ENCODE data around the gene NBAS. TPM values are rescaled to one million over a fixed set of nuclear protein-coding genes. Genes with fewer than 3 reads are reported as not detected.

The NBAS gene
- total RNA-seq, 1 donor from 2014 or later = 29.7 TPM

- Histone ChIP-seq H3K4me3 (no peak overlapping the region), H3K36me3 (no peaks in the 10 kb centered on the region), H3K27ac (no peak overlapping the region), H3K27me3 (no peaks in the 10 kb centered on the region), H3K4me1 (no peaks in the 10 kb centered on the region), H3K9me3 (no peaks in the 10 kb centered on the region)
- no peak for DNase-seq (ENCODE audit: extremely low spot score in 2 of 2)
- TF ChIP-seq POLR2AphosphoS5 (IDR thresholded peaks at IDR 0.05; ENCODE audit: insufficient read depth in 1 of 2, low read depth in 1 of 2) (no peak), POLR2A (IDR thresholded peaks at IDR 0.05) (no peak)
- TF ChIP-seq, protein P1, sequence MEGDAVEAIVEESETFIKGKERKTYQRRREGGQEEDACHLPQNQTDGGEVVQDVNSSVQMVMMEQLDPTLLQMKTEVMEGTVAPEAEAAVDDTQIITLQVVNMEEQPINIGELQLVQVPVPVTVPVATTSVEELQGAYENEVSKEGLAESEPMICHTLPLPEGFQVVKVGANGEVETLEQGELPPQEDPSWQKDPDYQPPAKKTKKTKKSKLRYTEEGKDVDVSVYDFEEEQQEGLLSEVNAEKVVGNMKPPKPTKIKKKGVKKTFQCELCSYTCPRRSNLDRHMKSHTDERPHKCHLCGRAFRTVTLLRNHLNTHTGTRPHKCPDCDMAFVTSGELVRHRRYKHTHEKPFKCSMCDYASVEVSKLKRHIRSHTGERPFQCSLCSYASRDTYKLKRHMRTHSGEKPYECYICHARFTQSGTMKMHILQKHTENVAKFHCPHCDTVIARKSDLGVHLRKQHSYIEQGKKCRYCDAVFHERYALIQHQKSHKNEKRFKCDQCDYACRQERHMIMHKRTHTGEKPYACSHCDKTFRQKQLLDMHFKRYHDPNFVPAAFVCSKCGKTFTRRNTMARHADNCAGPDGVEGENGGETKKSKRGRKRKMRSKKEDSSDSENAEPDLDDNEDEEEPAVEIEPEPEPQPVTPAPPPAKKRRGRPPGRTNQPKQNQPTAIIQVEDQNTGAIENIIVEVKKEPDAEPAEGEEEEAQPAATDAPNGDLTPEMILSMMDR (IDR thresholded peaks at IDR 0.05) = no peak
- intact Hi-C loops (cut with DNase I) = no loop called here
Observed at GRCh38 chr2:15436195-15436594, 124.9 kb downstream of the NBAS start.

DNA sequence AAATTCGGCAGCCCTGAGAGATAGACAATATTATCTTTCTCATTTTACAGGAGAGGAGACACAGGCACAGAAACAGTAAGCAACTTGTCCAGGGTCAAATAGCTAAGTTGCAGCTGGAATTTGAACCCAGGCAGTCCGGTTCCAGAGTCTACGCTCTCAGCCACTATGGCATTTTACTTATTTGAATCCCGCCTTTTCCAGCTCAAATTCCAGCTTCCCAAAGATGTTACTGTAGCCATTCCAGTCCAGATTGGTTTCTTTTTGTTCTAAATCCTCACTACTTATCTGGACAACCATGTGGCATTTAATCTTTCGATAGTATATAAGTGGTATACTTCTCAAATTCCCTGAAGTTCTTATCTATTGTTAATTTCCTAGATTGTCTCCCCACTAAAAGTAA is 125.7 kb downstream of the NBAS start:
- TF ChIP-seq POLR2AphosphoS5 (IDR thresholded peaks at IDR 0.05; ENCODE audit: insufficient read depth in 1 of 2, low read depth in 1 of 2) (no peak), POLR2A (IDR thresholded peaks at IDR 0.05) (no peak)
- TF ChIP-seq, protein P1 (IDR thresholded peaks at IDR 0.05) = no peak
- Histone ChIP-seq H3K4me3 (no peak overlapping the region), H3K4me1 (no peaks in the 10 kb centered on the region), H3K27me3 (no peaks in the 10 kb centered on the region), H3K36me3 (no peaks in the 10 kb centered on the region), H3K27ac (no peak overlapping the region), H3K9me3 (no peaks in the 10 kb centered on the region)
- intact Hi-C loops (cut with DNase I) = no loop called here
- DNase-seq (ENCODE audit: extremely low spot score in 2 of 2) = no peak

DNA sequence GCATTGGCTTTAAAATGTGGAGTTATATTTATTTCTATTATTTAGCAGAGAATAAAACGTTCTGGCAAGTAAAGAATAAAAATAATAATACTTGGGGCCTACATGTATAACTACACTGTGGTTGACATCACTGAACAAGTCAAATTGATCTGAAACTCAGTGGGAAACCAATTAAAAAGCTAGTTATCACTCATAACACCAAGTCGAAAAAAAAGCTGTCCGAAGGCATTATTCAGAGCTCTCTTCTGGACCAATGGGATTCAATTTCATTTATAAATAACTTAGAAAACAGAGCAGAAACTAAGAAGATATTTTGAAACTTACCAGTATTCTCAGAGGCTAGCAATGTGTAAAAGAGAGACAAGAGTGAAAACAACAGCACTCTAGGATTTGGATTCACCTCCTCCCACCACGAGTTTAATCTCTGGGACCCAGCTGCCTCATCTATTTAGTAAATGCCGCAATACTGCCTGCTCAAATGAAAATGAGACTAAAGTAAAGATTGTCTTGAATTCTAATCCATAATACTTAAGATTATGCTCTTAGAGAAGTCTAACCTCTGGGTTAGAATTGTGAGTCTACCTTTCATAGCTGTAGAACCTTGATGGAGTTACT is 128.4 kb downstream of the NBAS start:
- no peaks in the 10 kb centered on the region for H3K36me3 ChIP-seq
- no peak for TF ChIP-seq POLR2AphosphoS5 (IDR thresholded peaks at IDR 0.05; ENCODE audit: insufficient read depth in 1 of 2, low read depth in 1 of 2)
- no peaks in the 10 kb centered on the region for H3K9me3 ChIP-seq

GRCh38 chr2:15429032-15429431 is 132.1 kb downstream of the NBAS start:
- Histone ChIP-seq H3K27ac (no peak overlapping the region), H3K9me3 (no peaks in the 10 kb centered on the region), H3K36me3 (no peaks in the 10 kb centered on the region), H3K4me3 (no peak overlapping the region), H3K4me1 (no peaks in the 10 kb centered on the region), H3K27me3 (no peaks in the 10 kb centered on the region)
- TF ChIP-seq, protein P1 (IDR thresholded peaks at IDR 0.05) = no peak
- TF ChIP-seq POLR2A (IDR thresholded peaks at IDR 0.05) (no peak), POLR2AphosphoS5 (IDR thresholded peaks at IDR 0.05; ENCODE audit: insufficient read depth in 1 of 2, low read depth in 1 of 2) (no peak)
- DNase-seq (ENCODE audit: extremely low spot score in 2 of 2) = no peak
- intact Hi-C loops (cut with DNase I) = no loop called here

More for the DNA sequence above, 128.4 kb downstream of the NBAS start:
- DNase-seq (ENCODE audit: extremely low spot score in 2 of 2) = no peak
- intact Hi-C loops (cut with DNase I) = no loop called here
- H3K4me3 ChIP-seq = no peak overlapping the region
- H3K27ac ChIP-seq = no peak overlapping the region
- no peaks in the 10 kb centered on the region for H3K27me3 ChIP-seq
- no peaks in the 10 kb centered on the region for H3K4me1 ChIP-seq

GRCh38 chr2:15427987-15428386 is 133.1 kb downstream of the NBAS start:
- TF ChIP-seq, protein P1 (IDR thresholded peaks at IDR 0.05) = no peak
- no peak for TF ChIP-seq POLR2AphosphoS5 (IDR thresholded peaks at IDR 0.05; ENCODE audit: insufficient read depth in 1 of 2, low read depth in 1 of 2)
- TF ChIP-seq POLR2A (IDR thresholded peaks at IDR 0.05) = no peak
- Histone ChIP-seq H3K4me1 (no peaks in the 10 kb centered on the region), H3K27me3 (no peaks in the 10 kb centered on the region), H3K9me3 (no peaks in the 10 kb centered on the region), H3K4me3 (no peak overlapping the region), H3K27ac (no peak overlapping the region), H3K36me3 (no peaks in the 10 kb centered on the region)
- no peak for DNase-seq (ENCODE audit: extremely low spot score in 2 of 2)
- intact Hi-C loops (cut with DNase I) = no loop called here
